Chondrocyte (in vitro differentiated cells): ENCODE measurements around the gene PDK2. TPM values are rescaled to one million over a fixed set of nuclear protein-coding genes. Genes with fewer than 3 reads are reported as not detected.

Experiments
- DNase-seq: peaks from one replicate; pipeline ENCODE4 v3.0.0; 2021; ENCODE audit warnings: mixed read lengths, low spot score
- H3K27ac Mint-ChIP-seq: one replicate; pipeline ENCODE4 v1.8.0; 2021; ENCODE audit warnings: mild to moderate bottlenecking, moderate library complexity, mixed read lengths; ENCODE audit not compliant: unreplicated experiment
- H3K27me3 Mint-ChIP-seq: 2 replicates; pipeline ENCODE4 v1.8.0; 2021; ENCODE audit warnings: low read depth, mixed read lengths
- H3K36me3 Mint-ChIP-seq: 2 replicates; pipeline ENCODE4 v1.8.0; 2021; ENCODE audit warnings: low read depth, mixed read lengths
- H3K4me1 Mint-ChIP-seq: 2 replicates; pipeline ENCODE4 v1.8.0; 2021; ENCODE audit warnings: low read depth, mild to moderate bottlenecking, mixed read lengths
- H3K4me3 Mint-ChIP-seq: one replicate; pipeline ENCODE4 v1.8.0; 2021; ENCODE audit warnings: mild to moderate bottlenecking, moderate library complexity, mixed read lengths; ENCODE audit not compliant: unreplicated experiment
- H3K9me3 Mint-ChIP-seq: 2 replicates; pipeline ENCODE4 v1.8.0; 2021; ENCODE audit warnings: low read depth, mixed read lengths
- CTCF ChIP-seq: fragments of 200-600 bp; sonication (generic); IDR thresholded peaks from 2 replicates; pipeline ENCODE4 v1.5.0; 2021; ENCODE audit warnings: antibody characterized with exemption, mild to moderate bottlenecking, moderate library complexity
- total RNA-seq: library from RNA; stranded (reverse); gene quantifications from 3 replicates; pipeline ENCODE4 v1.2.1, GENCODE V29; 2021

PDK2 gene
- total RNA-seq, 1 donor from 2014 or later, result 31.1 TPM

- no peak for TF ChIP-seq CTCF
- peaks cover 5% of the 10 kb centered on the region for H3K4me1 Mint-ChIP-seq
- H3K27ac Mint-ChIP-seq, result no peak overlapping the region
- no peak overlapping the region for H3K4me3 Mint-ChIP-seq
- no peaks in the 10 kb centered on the region for H3K27me3 Mint-ChIP-seq
- DNase-seq, result peak; percentile 56
- no peaks in the 10 kb centered on the region for H3K9me3 Mint-ChIP-seq
- peaks cover 45% of the 10 kb centered on the region for H3K36me3 Mint-ChIP-seq
Measured at GRCh38 chr17:50070908-50071680, 24.1 kb upstream of the PDK2 start.

- Mint-ChIP-seq H3K27me3 (no peaks in the 10 kb centered on the region), H3K9me3 (no peaks in the 10 kb centered on the region), H3K36me3 (peaks cover 45% of the 10 kb centered on the region), H3K4me1 (no peaks in the 10 kb centered on the region), H3K27ac (no peak overlapping the region), H3K4me3 (no peak overlapping the region)
- peak; percentile 35 for DNase-seq
- TF ChIP-seq CTCF, result no peak
Measured at GRCh38 chr17:50071692-50072091, 23.5 kb upstream of the PDK2 start.

GRCh38 chr17:50072130-50072529, 23.0 kb upstream of the PDK2 start:
- no peak for TF ChIP-seq CTCF
- Mint-ChIP-seq H3K27me3 (no peaks in the 10 kb centered on the region), H3K27ac (peak overlapping the region; percentile 71), H3K4me3 (no peak overlapping the region), H3K9me3 (no peaks in the 10 kb centered on the region), H3K4me1 (no peaks in the 10 kb centered on the region), H3K36me3 (peaks cover 46% of the 10 kb centered on the region)
- peak; percentile 41 for DNase-seq

- H3K27me3 Mint-ChIP-seq, result no peaks in the 10 kb centered on the region
- H3K9me3 Mint-ChIP-seq, result no peaks in the 10 kb centered on the region
- no peak for TF ChIP-seq CTCF
- H3K36me3 Mint-ChIP-seq, result peaks cover 53% of the 10 kb centered on the region
- H3K27ac Mint-ChIP-seq, result no peak overlapping the region
- H3K4me1 Mint-ChIP-seq, result no peaks in the 10 kb centered on the region
- no peak overlapping the region for H3K4me3 Mint-ChIP-seq
- no peak for DNase-seq
Measured at GRCh38 chr17:50072925-50073324, 22.2 kb upstream of the PDK2 start.

GRCh38 chr17:50074227-50074626, 20.9 kb upstream of the PDK2 start:
- Mint-ChIP-seq H3K4me3 (no peak overlapping the region), H3K9me3 (no peaks in the 10 kb centered on the region), H3K27me3 (no peaks in the 10 kb centered on the region), H3K36me3 (peaks cover 55% of the 10 kb centered on the region), H3K27ac (no peak overlapping the region), H3K4me1 (peaks cover 4% of the 10 kb centered on the region)
- no peak for TF ChIP-seq CTCF
- DNase-seq, result peak; percentile 81
